Measurements from ENCODE around the gene CPA1.

CPA1 gene

GRCh38 chr7:130341882-130342281, 38.4 kb upstream of the CPA1 start:
- no peak overlapping the region for H3K9ac ChIP-seq (ENCODE audit: low read length)
- no peaks in the 10 kb centered on the region for H3F3A ChIP-seq (ENCODE audit: insufficient read depth, low read length)
- no peaks in the 10 kb centered on the region for H3K79me2 ChIP-seq (ENCODE audit: insufficient read depth, low read length)
- H3K9me3 ChIP-seq (ENCODE audit: low read length), result no peaks in the 10 kb centered on the region; the same call in 1 of the 2 replicates
- H3K4me1 ChIP-seq (ENCODE audit: insufficient read depth, low read length, severe bottlenecking), result no peaks in the 10 kb centered on the region
- H3K36me3 ChIP-seq (ENCODE audit: insufficient read depth, low read length), result no peaks in the 10 kb centered on the region; the same call in 1 of the 2 replicates
- H3K27me3 ChIP-seq (ENCODE audit: insufficient read depth, low read length), result no peaks in the 10 kb centered on the region
- H3K4me3 ChIP-seq (ENCODE audit: low read depth, low read length, poor library complexity, severe bottlenecking), result no peak overlapping the region
- H2AFZ ChIP-seq (ENCODE audit: low read length), result no peak overlapping the region
- H3K4me2 ChIP-seq (ENCODE audit: low read length), result no peak overlapping the region
- TF ChIP-seq EZH2 (IDR thresholded peaks at IDR 0.05; ENCODE audit: borderline replicate concordance, low read length) (no peak), CTCF (IDR thresholded peaks at IDR 0.05; ENCODE audit: low read length) (no peak)
- no peak overlapping the region for H3K27ac ChIP-seq (ENCODE audit: low read depth, low read length, poor library complexity, severe bottlenecking)
- H3K9me2 ChIP-seq (ENCODE audit: low read depth, low read length), result no peaks in the 10 kb centered on the region
- H4K20me1 ChIP-seq (ENCODE audit: insufficient read depth, low read length), result no peaks in the 10 kb centered on the region

GRCh38 chr7:130342701-130343380, 37.5 kb upstream of the CPA1 start:
- Histone ChIP-seq H3K4me1 (ENCODE audit: insufficient read depth, low read length, severe bottlenecking) (no peaks in the 10 kb centered on the region), H4K20me1 (ENCODE audit: insufficient read depth, low read length) (no peaks in the 10 kb centered on the region), H3K79me2 (ENCODE audit: insufficient read depth, low read length) (no peaks in the 10 kb centered on the region), H3K9me3 (ENCODE audit: low read length) (no peaks in the 10 kb centered on the region; the same call in 1 of the 2 replicates), H3K36me3 (ENCODE audit: insufficient read depth, low read length) (no peaks in the 10 kb centered on the region; the same call in 1 of the 2 replicates), H2AFZ (ENCODE audit: low read length) (no peak overlapping the region), H3K27ac (ENCODE audit: low read depth, low read length, poor library complexity, severe bottlenecking) (no peak overlapping the region), H3K4me3 (ENCODE audit: low read depth, low read length, poor library complexity, severe bottlenecking) (no peak overlapping the region), H3K9me2 (ENCODE audit: low read depth, low read length) (no peaks in the 10 kb centered on the region), H3F3A (ENCODE audit: insufficient read depth, low read length) (no peaks in the 10 kb centered on the region), H3K27me3 (ENCODE audit: insufficient read depth, low read length) (no peaks in the 10 kb centered on the region), H3K9ac (ENCODE audit: low read length) (no peak overlapping the region), H3K4me2 (ENCODE audit: low read length) (no peak overlapping the region)
- TF ChIP-seq EZH2 (IDR thresholded peaks at IDR 0.05; ENCODE audit: borderline replicate concordance, low read length) (no peak), CTCF (IDR thresholded peaks at IDR 0.05; ENCODE audit: low read length) (no peak)

GRCh38 chr7:130344271-130344866, 35.9 kb upstream of the CPA1 start, which contains the start of gene CPA5:
Gene CPA5 (plus strand): TSS chr7:130344816. CDS start chr7:130346486, 1,670 bp downstream.
- H2AFZ ChIP-seq (ENCODE audit: low read length), result no peak within 1 kb of the TSS
- no peak within 1 kb of the TSS for H3K27ac ChIP-seq (ENCODE audit: low read depth, low read length, poor library complexity, severe bottlenecking)
- no peaks in the 10 kb centered on the region for H3K27me3 ChIP-seq (ENCODE audit: insufficient read depth, low read length)
- H3K36me3 ChIP-seq (ENCODE audit: insufficient read depth, low read length), result no peaks in the 10 kb centered on the region; the same call in 1 of the 2 replicates
- no peak within 1 kb of the TSS for H3K4me2 ChIP-seq (ENCODE audit: low read length)
- no peaks in the 10 kb centered on the region for H3F3A ChIP-seq (ENCODE audit: insufficient read depth, low read length)
- no peaks in the 10 kb centered on the region for H3K4me1 ChIP-seq (ENCODE audit: insufficient read depth, low read length, severe bottlenecking)
- no peak within 1 kb of the TSS for H3K9ac ChIP-seq (ENCODE audit: low read length)
- no peaks in the 10 kb centered on the region for H3K79me2 ChIP-seq (ENCODE audit: insufficient read depth, low read length)
- no peaks in the 10 kb centered on the region for H3K9me2 ChIP-seq (ENCODE audit: low read depth, low read length)
- no peaks in the 10 kb centered on the region; the same call in 1 of the 2 replicates for H3K9me3 ChIP-seq (ENCODE audit: low read length)
- TF ChIP-seq EZH2 (IDR thresholded peaks at IDR 0.05; ENCODE audit: borderline replicate concordance, low read length), result no peak
- TF ChIP-seq CTCF (IDR thresholded peaks at IDR 0.05; ENCODE audit: low read length), result no peak
- no peaks in the 10 kb centered on the region for H4K20me1 ChIP-seq (ENCODE audit: insufficient read depth, low read length)
- no peak within 1 kb of the TSS for H3K4me3 ChIP-seq (ENCODE audit: low read depth, low read length, poor library complexity, severe bottlenecking)
